H1 (cell line): ENCODE data around the gene PNPLA3. TPM values are rescaled to one million over a fixed set of nuclear protein-coding genes. Genes with fewer than 3 reads are reported as not detected.

Experiments used
- JUN ChIP-seq: IDR thresholded peaks from 2 replicates; pipeline ENCODE4 v1.6.1; 2011; ENCODE audit warnings: low read depth, mild to moderate bottlenecking, improper control_type of control experiment, low read length
- JUND ChIP-seq: IDR thresholded peaks from 2 replicates; pipeline ENCODE4 v1.6.1; 2011; ENCODE audit warnings: mild to moderate bottlenecking, improper control_type of control experiment, low read length
- YY1 ChIP-seq: IDR thresholded peaks from 2 replicates; pipeline ENCODE4 v1.6.1; 2011; ENCODE audit warnings: low read depth, mild to moderate bottlenecking, low read length
- polyA plus RNA-seq, 7 experiments: library from polyadenylated mRNA; depleted of rRNA in 3 of 7; stranded (reverse) in 5 of 7; unstranded in 2 of 7; fragments of >200 nt in 5 of 7; fragments of 200-250 nt in 2 of 7; gene quantifications; 1 replicate in 5 of 7; 2 replicates in 1 of 7; 4 replicates in 1 of 7; pipeline versions ENCODE4 v1.2.1 to v1.2.3, GENCODE V29; 2011 to 2013; ENCODE audit warnings: missing spikeins in 2 of 7, mixed read lengths in 2 of 7
- total RNA-seq: library from RNA; stranded (reverse); fragmentation: NEBNext Ultra II Directional; extraction: Animal tissue kit (Norgen Biotek cat#: 25700); gene quantifications from 2 replicates; pipeline ENCODE4 v1.2.1, GENCODE V29; 2021
- TF ChIP-seq, protein P1 (sequence below): IDR thresholded peaks from 2 replicates; pipeline ENCODE4 v1.6.1; 2012; ENCODE audit warnings: inconsistent platforms

Gene PNPLA3
- total and polyA plus RNA-seq, 2 of the 8 experiments (the other 6 are each of a cell fraction or from before 2014, with no cell fraction given), result 17.5 to 23.4 TPM

DNA sequence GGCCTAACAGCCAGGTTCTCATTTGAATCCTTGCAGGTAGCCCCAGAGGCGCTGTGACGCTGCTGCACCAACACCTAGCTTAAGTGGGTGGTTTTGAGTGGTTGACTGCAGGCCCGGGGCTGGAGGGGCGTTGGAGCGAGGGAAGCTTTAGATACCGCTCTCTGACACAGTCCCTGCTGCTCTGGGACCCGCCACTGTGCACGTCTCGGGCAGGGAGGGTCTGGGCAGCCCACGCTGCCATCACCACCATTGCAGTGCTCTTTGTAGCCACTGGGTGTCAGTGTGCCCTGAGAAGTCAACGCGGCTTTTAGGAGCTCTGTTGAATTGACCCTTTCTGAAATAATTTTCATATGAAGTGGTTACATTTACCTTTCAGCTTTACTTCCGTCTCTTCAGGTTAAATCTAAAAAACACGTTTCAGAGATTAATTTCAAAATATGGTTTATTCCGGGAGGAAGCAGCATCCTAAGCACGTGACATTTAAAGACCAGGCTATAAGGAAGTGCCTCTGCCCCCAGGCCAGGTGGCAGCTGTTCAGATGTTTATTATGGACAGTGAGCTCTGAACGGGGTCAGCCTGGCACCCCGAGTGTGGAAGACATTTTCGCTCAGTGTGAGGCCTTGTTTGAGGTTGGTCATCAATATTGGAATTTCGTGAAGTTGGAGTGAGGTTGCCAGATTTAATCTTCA lies 69.6 kb downstream of the PNPLA3 start (continued):
- TF ChIP-seq JUN, result no peak
- TF ChIP-seq YY1, result peak; percentile 83
- TF ChIP-seq, protein P1, sequence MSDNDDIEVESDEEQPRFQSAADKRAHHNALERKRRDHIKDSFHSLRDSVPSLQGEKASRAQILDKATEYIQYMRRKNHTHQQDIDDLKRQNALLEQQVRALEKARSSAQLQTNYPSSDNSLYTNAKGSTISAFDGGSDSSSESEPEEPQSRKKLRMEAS, result peak; percentile 33; the same call in 1 of the 2 replicates
- no peak for TF ChIP-seq JUND
